Esophagus (tissue), 2 donors: ENCODE data around the gene HSD11B2. TPM values are rescaled to one million over a fixed set of nuclear protein-coding genes. Genes with fewer than 3 reads are reported as not detected.

ENCODE experiments used
- H3K27ac ChIP-seq, 2 donors: one replicate each; pipeline ENCODE4 v1.5.1; 2013; ENCODE audit warnings: low read depth in 2 of 2, mild to moderate bottlenecking in 2 of 2, inconsistent platforms in 1 of 2, low read length in 1 of 2, moderate library complexity in 1 of 2
- H3K27me3 ChIP-seq, 2 donors: one replicate each; pipeline ENCODE4 v1.6.1; 2013; ENCODE audit warnings: low read length in 2 of 2, control low read depth in 1 of 2, mild to moderate bottlenecking in 1 of 2; ENCODE audit not compliant: insufficient read depth in 2 of 2, control insufficient read depth in 1 of 2
- H3K36me3 ChIP-seq, 2 donors: one replicate each; pipeline ENCODE4 v1.6.1; 2013; ENCODE audit warnings: low read length in 1 of 2; ENCODE audit not compliant: control insufficient read depth in 2 of 2, insufficient read depth in 2 of 2
- H3K4me1 ChIP-seq, 2 donors: one replicate each; pipeline ENCODE4 v1.6.1; 2013; ENCODE audit warnings: low read length in 1 of 2; ENCODE audit not compliant: control insufficient read depth in 2 of 2, insufficient read depth in 2 of 2
- H3K4me3 ChIP-seq, 2 donors: one replicate each; pipeline ENCODE4 v1.5.1; 2013; ENCODE audit warnings: low read length in 2 of 2, mild to moderate bottlenecking in 2 of 2, low read depth in 1 of 2, moderate library complexity in 1 of 2
- H3K9me3 ChIP-seq, 2 donors: one replicate each; pipeline ENCODE4 v1.6.1; 2013; ENCODE audit warnings: mild to moderate bottlenecking in 2 of 2, low read depth in 1 of 2, low read length in 1 of 2, moderate library complexity in 1 of 2; ENCODE audit not compliant: control insufficient read depth in 2 of 2, insufficient read depth in 1 of 2
- WGBS, 2 donors: extraction: QIAGEN DNeasy Blood & Tissue Kit; methylation state at CpG; one replicate each; pipeline ENCODE4 v1.1.7; 2013; 5-methylcytosine and 5-hydroxymethylcytosine counted together
- polyA plus RNA-seq, 2 donors: library from polyadenylated mRNA; stranded (reverse); fragments of 200-250 nt; gene quantifications; one replicate each; pipeline ENCODE4 v1.2.3, GENCODE V29; 2013
- donor health status: healthy with polysubstance abuse.
- donor health status: Bipolar disorder and iron deficiency.

The HSD11B2 gene
- polyA plus RNA-seq, 2 donors: 10.7 to 15.2 TPM

GRCh38 chr16:67404740-67405226 is 26.1 kb upstream of the HSD11B2 start:
- H3K36me3 ChIP-seq: no peaks in the 10 kb centered on the region
- 47 to 55% methylated on average over 5 of the region's 5 CpGs for WGBS, 2 donors
- H3K9me3 ChIP-seq: no peaks in the 10 kb centered on the region
- H3K4me3 ChIP-seq: no peak overlapping the region
- peaks cover 4 to 32% of the 10 kb centered on the region in 2 donors for H3K4me1 ChIP-seq
- no peaks in the 10 kb centered on the region for H3K27me3 ChIP-seq
- H3K27ac ChIP-seq: peak overlapping the region; percentile 94 to 96

- Histone ChIP-seq H3K27me3 (no peaks in the 10 kb centered on the region), H3K4me3 (no peak overlapping the region), H3K27ac (peak overlapping the region; percentile 91 to 92), H3K4me1 (peaks cover 4 to 34% of the 10 kb centered on the region in 2 donors), H3K9me3 (no peaks in the 10 kb centered on the region), H3K36me3 (no peaks in the 10 kb centered on the region)
- WGBS, 2 donors: 68 to 78% methylated on average over 8 of the region's 8 CpGs
Measured at GRCh38 chr16:67405336-67405735, 25.6 kb upstream of the HSD11B2 start.

DNA sequence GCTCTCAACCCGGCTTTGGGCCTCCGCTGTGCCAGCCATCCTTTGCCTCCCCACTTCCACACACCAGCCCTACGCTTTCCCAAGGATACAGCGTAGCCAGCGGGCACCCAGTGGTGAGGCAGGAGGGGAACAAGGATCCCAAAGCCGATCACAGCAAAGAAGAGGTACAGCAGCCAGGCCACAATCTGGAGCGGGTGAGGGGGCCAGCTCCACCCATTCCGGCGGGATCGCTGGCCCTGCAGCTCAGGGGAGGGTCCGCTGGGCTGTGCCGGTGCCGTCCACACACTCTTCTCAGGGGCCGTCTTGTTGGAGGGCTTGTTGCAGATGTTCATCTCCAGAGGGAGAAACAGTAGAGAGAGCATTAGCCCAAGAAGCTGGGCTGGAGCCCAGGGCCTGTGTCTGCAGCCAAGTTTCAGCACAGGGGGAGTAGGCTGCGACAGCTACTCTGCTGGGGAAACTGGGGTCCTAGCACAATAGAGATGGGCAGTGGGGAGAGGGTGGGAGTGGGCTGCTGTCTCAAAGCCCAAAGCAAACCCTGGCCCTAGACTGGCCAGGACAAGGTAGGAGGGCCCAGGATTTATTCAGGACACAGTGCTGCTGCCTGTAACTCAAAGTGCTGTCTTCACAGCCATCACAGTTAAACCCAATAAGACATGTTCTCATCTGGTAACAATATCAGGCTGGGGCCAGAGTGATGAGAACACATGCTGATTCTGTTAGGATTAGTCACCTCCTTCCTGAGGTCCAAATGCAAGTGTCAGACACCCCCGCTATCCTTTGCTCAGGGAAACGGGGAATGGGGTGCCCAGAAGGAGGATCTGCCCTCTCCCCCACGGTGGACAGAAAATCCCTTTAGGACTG is 24.6 kb upstream of the HSD11B2 start:
- Histone ChIP-seq H3K4me1 (peaks cover 4 to 34% of the 10 kb centered on the region in 2 donors), H3K27ac (peak overlapping the region; percentile 52 to 75), H3K4me3 (no peak overlapping the region), H3K36me3 (no peaks in the 10 kb centered on the region), H3K27me3 (no peaks in the 10 kb centered on the region), H3K9me3 (no peaks in the 10 kb centered on the region)
- WGBS, 2 donors: 60 to 75% methylated on average over 18 of the region's 18 CpGs

DNA sequence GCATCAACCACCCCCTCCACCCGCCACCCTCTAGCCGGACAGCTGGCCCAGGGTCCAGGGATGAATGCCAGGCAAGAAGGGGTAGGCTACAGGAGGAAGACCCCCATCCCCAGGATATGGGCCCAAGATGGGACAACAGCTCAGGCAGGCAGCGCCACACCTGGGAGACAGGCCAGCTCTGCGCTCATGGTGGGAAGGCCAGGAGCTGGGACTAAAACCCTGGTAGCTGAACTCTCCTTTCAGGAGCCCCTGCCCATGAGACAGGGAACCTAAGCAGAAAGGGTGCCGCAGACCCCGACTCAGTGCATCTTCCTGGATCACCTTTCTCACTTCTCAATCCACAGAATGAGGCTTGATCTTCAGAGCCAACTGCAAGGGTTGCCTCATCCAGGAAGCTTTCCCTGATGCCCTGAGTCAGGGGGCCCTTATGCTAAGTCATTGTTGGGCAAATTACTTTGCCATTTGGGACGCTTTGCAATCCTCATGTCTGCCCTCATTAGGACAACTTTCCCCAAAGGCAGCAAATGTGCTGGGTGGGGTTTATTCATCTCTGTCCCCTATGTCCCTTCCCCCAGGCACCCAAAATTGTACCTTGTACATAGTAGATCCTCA is 23.6 kb upstream of the HSD11B2 start:
- Histone ChIP-seq H3K36me3 (no peaks in the 10 kb centered on the region), H3K4me3 (no peak overlapping the region), H3K27ac (peak overlapping the region; percentile 52 to 69), H3K4me1 (peaks cover 4 to 30% of the 10 kb centered on the region in 2 donors), H3K9me3 (no peaks in the 10 kb centered on the region), H3K27me3 (no peaks in the 10 kb centered on the region)
- WGBS, 2 donors: 84 to 87% methylated on average over 7 of the region's 7 CpGs

GRCh38 chr16:67407788-67408452 is 23.0 kb upstream of the HSD11B2 start:
- Histone ChIP-seq H3K4me3 (no peak overlapping the region), H3K4me1 (peaks cover 4 to 29% of the 10 kb centered on the region in 2 donors), H3K27ac (no peak overlapping the region)

GRCh38 chr16:67409631-67410030 is 21.3 kb upstream of the HSD11B2 start:
- Histone ChIP-seq H3K36me3 (no peaks in the 10 kb centered on the region), H3K4me1 (peaks cover 4 to 19% of the 10 kb centered on the region in 2 donors), H3K4me3 (no peak overlapping the region), H3K9me3 (no peaks in the 10 kb centered on the region), H3K27me3 (no peaks in the 10 kb centered on the region), H3K27ac (no peak overlapping the region)
- 60 to 71% methylated on average over 9 of the region's 9 CpGs for WGBS, 2 donors

More at GRCh38 chr16:67407788-67408452, 23.0 kb upstream of the HSD11B2 start:
- Histone ChIP-seq H3K27me3 (no peaks in the 10 kb centered on the region), H3K9me3 (no peaks in the 10 kb centered on the region), H3K36me3 (no peaks in the 10 kb centered on the region)
- WGBS, 2 donors: 81 to 83% methylated on average over 6 of the region's 6 CpGs

- H3K27me3 ChIP-seq: no peaks in the 10 kb centered on the region
- H3K36me3 ChIP-seq: no peaks in the 10 kb centered on the region
- WGBS, 2 donors: 74 to 93% methylated on average over 3 of the region's 3 CpGs
- no peaks in the 10 kb centered on the region for H3K9me3 ChIP-seq
- peaks cover 0 to 15% of the 10 kb centered on the region in 2 donors for H3K4me1 ChIP-seq
- no peak overlapping the region for H3K4me3 ChIP-seq
- H3K27ac ChIP-seq: no peak overlapping the region
Measured at GRCh38 chr16:67411339-67411738, 19.6 kb upstream of the HSD11B2 start.

GRCh38 chr16:67412294-67412693 is 18.6 kb upstream of the HSD11B2 start:
- Histone ChIP-seq H3K27ac (no peak overlapping the region), H3K4me3 (no peak overlapping the region), H3K9me3 (no peaks in the 10 kb centered on the region), H3K36me3 (no peaks in the 10 kb centered on the region), H3K27me3 (no peaks in the 10 kb centered on the region), H3K4me1 (peaks cover 0 to 9% of the 10 kb centered on the region in 2 donors)
- 45 to 50% methylated on average over 2 of the region's 2 CpGs for WGBS, 2 donors
